A673 (cell line): ENCODE results near the gene TTPAL.

Experiments used
- CTCF ChIP-seq: fragments of 300-800, 200-600 bp; sonication (generic); conservative IDR thresholded peaks from 2 replicates; pipeline ENCODE4 v1.5.1; 2017; ENCODE audit warnings: low read depth, mild to moderate bottlenecking, antibody characterized with exemption, low read length, moderate library complexity, mixed read lengths
- EZH2 ChIP-seq: fragments of 200-600 bp; sonication (generic); IDR thresholded peaks from 2 replicates; pipeline ENCODE4 v1.6.1; 2017; ENCODE audit warnings: borderline replicate concordance, low read depth, mild to moderate bottlenecking, mixed read lengths, antibody characterized with exemption, low read length; ENCODE audit not compliant: poor library complexity, severe bottlenecking

- TF ChIP-seq CTCF (no peak), EZH2 (no peak)
These were observed 12.2 kb upstream of the TTPAL start for GRCh38 chr20:44463466-44463865.
